GM03348 (cell line): Measurements from ENCODE around the gene FOXL1.
A peak's percentile ranks its signal among the peaks of the same experiment; 100 is the strongest.

Experiments
- DNase-seq: peaks from one replicate; pipeline ENCODE4 v3.0.0; 2012; ENCODE audit warnings: low spot score

Gene FOXL1

DNA sequence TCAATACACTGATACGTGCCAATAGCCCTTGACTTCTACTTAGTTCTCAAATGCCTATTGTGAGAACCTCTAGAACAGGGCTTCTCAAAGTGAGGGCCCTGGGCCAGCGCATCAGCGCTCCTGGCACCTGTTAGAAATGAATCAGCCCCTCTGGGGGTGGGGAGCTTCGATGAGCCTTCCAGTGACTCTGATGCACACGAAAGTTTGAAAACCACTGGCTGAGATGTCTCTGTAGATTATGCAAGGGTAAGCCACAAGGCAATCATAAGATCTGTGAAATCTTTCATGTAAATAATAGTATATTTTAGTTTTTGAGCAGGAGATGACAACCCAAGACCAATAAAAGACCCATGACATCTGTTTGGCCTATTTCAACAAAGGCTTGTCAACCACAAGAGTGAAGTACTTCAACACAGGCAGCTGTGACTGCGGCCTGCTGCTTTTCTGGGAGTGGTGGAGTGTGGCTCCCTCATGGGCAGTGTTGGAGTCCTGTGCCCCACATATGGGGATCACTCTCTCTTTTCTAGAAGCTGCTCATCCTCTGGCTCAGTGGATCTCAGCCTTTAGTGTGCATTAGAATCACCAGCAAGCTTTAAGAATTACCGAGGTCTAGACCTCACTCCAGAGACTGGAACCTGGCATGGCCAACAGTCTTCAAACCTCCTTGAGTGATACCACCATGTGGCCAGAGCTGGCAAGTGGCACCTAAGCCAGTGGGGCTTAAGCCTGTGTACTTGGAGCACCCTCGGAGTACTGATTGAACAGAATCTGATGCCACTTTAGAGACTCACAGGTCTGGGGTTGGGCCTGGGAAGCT, 29.1 kb upstream of the FOXL1 start:
- no peak for DNase-seq

GRCh38 chr16:86549893-86550190, 28.5 kb upstream of the FOXL1 start:
- no peak for DNase-seq

DNA sequence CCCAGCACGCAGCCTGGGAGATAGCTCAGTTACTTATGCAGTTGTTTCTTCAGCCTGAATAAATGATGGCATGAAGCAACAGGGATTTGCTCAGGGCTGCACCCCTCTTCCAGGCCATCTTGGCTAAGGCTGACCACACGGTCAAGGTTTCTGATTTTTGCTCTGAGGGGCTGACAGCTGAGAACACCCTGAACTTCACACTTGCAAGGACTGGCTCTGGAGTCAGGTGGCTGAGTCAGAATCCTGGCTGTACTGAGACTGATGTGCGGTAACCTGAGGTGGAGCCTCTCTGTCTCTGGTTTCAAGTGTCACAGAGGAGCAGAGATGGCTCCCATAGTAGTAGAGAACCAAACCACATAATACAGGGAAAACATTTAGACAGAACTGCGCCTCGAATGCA, 28.1 kb upstream of the FOXL1 start:
- no peak for DNase-seq

DNA sequence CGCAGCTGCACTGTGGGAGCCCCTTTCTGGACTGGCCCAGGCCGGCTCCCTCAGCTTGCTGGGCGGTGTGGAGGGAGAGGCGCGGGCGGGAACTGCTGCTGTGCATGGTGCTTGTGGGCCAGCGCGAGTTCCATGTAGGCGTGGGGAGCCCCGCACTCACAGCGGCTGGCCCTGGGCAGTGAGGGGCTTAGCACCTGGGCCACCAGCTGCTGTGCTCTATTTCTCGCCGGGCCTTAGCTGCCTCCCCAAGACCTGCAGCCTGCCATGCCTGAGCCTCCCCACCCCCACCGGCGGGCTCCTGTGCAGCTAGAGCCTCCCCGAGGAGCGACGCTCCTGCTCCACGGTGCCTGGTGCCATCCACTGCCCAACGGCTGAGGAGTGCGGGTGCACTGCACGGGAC, 25.0 kb upstream of the FOXL1 start:
- DNase-seq: no peak

GRCh38 chr16:86554599-86554916, 23.8 kb upstream of the FOXL1 start:
- DNase-seq: no peak

GRCh38 chr16:86554917-86555703, 23.2 kb upstream of the FOXL1 start, which contains the start of gene MTHFSD:
Gene MTHFSD (minus strand): TSS chr16:86555235. CDS start chr16:86555184, 51 bp downstream.
- DNase-seq: peak; percentile 100

GRCh38 chr16:86555704-86556075, 22.7 kb upstream of the FOXL1 start:
- no peak for DNase-seq

- DNase-seq: no peak
Measured at GRCh38 chr16:86556576-86556975, 21.8 kb upstream of the FOXL1 start.

GRCh38 chr16:86557587-86557986, 20.8 kb upstream of the FOXL1 start:
- DNase-seq: no peak

- no peak for DNase-seq
Measured at GRCh38 chr16:86558355-86559193, 19.8 kb upstream of the FOXL1 start.

- no peak for DNase-seq
Measured at GRCh38 chr16:86559802-86560305, 18.5 kb upstream of the FOXL1 start.

GRCh38 chr16:86562356-86562755, 16.0 kb upstream of the FOXL1 start:
- DNase-seq: no peak

GRCh38 chr16:86563469-86564345, 14.6 kb upstream of the FOXL1 start:
- peak; percentile 89 for DNase-seq

DNA sequence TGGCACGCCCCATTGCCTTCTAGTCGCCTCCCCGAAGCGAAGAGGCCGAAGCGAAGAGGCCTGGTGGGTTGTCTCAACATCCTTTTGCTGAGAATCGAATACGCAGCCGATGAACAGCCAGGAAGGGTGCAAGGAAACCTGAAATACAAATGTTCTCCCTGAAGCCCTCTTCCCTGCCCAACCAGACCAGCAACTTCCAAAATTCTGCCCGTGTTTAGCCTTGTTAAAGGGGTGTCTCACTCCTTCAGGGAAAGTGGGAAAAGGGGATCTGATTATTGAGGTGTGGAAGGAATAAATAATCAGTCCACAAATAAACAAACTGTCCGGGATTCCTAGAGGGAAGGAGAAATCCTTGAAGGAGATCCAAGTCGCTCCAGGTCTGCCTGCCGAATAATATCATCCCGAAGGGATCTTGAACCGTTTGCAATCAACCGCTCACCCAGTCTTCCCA, 13.1 kb upstream of the FOXL1 start:
- no peak for DNase-seq

GRCh38 chr16:86565644-86566511, 12.5 kb upstream of the FOXL1 start:
- no peak for DNase-seq

DNA sequence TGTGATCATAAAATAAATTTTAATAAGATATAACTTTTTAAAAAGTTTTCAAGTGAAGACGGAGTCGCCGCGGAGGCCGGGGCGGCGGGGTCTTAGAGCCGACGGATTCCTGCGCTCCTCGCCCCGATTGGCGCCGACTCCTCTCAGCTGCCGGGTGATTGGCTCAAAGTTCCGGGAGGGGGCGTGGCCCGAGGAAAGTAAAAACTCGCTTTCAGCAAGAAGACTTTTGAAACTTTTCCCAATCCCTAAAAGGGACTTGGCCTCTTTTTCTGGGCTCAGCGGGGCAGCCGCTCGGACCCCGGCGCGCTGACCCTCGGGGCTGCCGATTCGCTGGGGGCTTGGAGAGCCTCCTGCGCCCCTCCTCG, 11.8 kb upstream of the FOXL1 start, which contains the start of gene FOXC2:
FOXC2 (plus strand) TSS at position 229 of the 365 bp plus-strand sequence. CDS start 507 bp downstream, outside the sequence.
- peak; percentile 94 for DNase-seq

DNA sequence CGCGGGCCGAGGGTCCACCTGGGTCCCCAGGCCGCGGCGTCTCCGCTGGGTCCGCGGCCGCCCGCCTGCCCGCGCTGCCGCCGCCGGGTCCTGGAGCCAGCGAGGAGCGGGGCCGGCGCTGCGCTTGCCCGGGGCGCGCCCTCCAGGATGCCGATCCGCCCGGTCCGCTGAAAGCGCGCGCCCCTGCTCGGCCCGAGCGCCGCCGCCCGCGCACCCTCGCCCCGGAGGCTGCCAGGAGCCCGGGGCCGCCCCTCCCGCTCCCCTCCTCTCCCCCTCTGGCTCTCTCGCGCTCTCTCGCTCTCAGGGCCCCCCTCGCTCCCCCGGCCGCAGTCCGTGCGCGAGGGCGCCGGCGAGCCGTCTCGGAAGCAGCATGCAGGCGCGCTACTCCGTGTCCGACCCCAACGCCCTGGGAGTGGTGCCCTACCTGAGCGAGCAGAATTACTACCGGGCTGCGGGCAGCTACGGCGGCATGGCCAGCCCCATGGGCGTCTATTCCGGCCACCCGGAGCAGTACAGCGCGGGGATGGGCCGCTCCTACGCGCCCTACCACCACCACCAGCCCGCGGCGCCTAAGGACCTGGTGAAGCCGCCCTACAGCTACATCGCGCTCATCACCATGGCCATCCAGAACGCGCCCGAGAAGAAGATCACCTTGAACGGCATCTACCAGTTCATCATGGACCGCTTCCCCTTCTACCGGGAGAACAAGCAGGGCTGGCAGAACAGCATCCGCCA, 11.2 kb upstream of the FOXL1 start:
- DNase-seq: peak; percentile 74

DNA sequence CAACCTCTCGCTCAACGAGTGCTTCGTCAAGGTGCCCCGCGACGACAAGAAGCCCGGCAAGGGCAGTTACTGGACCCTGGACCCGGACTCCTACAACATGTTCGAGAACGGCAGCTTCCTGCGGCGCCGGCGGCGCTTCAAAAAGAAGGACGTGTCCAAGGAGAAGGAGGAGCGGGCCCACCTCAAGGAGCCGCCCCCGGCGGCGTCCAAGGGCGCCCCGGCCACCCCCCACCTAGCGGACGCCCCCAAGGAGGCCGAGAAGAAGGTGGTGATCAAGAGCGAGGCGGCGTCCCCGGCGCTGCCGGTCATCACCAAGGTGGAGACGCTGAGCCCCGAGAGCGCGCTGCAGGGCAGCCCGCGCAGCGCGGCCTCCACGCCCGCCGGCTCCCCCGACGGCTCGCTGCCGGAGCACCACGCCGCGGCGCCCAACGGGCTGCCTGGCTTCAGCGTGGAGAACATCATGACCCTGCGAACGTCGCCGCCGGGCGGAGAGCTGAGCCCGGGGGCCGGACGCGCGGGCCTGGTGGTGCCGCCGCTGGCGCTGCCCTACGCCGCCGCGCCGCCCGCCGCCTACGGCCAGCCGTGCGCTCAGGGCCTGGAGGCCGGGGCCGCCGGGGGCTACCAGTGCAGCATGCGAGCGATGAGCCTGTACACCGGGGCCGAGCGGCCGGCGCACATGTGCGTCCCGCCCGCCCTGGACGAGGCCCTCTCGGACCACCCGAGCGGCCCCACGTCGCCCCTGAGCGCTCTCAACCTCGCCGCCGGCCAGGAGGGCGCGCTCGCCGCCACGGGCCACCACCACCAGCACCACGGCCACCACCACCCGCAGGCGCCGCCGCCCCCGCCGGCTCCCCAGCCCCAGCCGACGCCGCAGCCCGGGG, 10.4 kb upstream of the FOXL1 start:
- DNase-seq: peak; percentile 60
